A204.1 (cell line): ENCODE results near the gene GAK.

Experiments
- FAIRE-seq: peaks from 2 replicates; lab custom pipeline; 2012; peaks lifted over from hg19 to GRCh38; lab: Jason Lieb, UNC

The GAK gene

GRCh38 chr4:848307-848691 lies 83.8 kb downstream of the GAK start:
- FAIRE-seq = no peak

- no peak for FAIRE-seq
Observed at GRCh38 chr4:845836-846251, 86.3 kb downstream of the GAK start.

- FAIRE-seq = no peak
Observed at GRCh38 chr4:845233-845835, 86.8 kb downstream of the GAK start.

GRCh38 chr4:844752-845232 lies 87.3 kb downstream of the GAK start:
- FAIRE-seq = no peak

GRCh38 chr4:839675-840443 lies 92.3 kb downstream of the GAK start:
- FAIRE-seq = no peak

- no peak for FAIRE-seq
Observed at GRCh38 chr4:837772-838171, 94.3 kb downstream of the GAK start.

- FAIRE-seq = no peak
Observed at GRCh38 chr4:836750-837301, 95.3 kb downstream of the GAK start.

GRCh38 chr4:836003-836511 lies 96.1 kb downstream of the GAK start:
- FAIRE-seq = no peak

GRCh38 chr4:835148-836002 lies 96.7 kb downstream of the GAK start:
- no peak for FAIRE-seq

GRCh38 chr4:834368-835147 lies 97.6 kb downstream of the GAK start:
- FAIRE-seq = no peak

- FAIRE-seq = no peak
Observed at GRCh38 chr4:833731-834367, 98.3 kb downstream of the GAK start.

- FAIRE-seq = no peak
Observed at GRCh38 chr4:833156-833555, 99.0 kb downstream of the GAK start.

- no peak for FAIRE-seq
Observed at GRCh38 chr4:832536-832935, 99.6 kb downstream of the GAK start.

- no peak for FAIRE-seq
Observed at GRCh38 chr4:832108-832507, 100.0 kb downstream of the GAK start.

- no peak for FAIRE-seq
Observed at GRCh38 chr4:831483-831805, 100.7 kb downstream of the GAK start.

- FAIRE-seq = no peak
Observed at GRCh38 chr4:830601-831482, 101.3 kb downstream of the GAK start.

GRCh38 chr4:829761-830600 lies 102.1 kb downstream of the GAK start:
- no peak for FAIRE-seq

- FAIRE-seq = no peak
Observed at GRCh38 chr4:829291-829690, 102.8 kb downstream of the GAK start.

- FAIRE-seq = no peak
Observed at GRCh38 chr4:828641-829271, 103.4 kb downstream of the GAK start.
